ENCODE results near the gene CTBP2. TPM values are rescaled to one million over a fixed set of nuclear protein-coding genes. Genes with fewer than 3 reads are reported as not detected.

The CTBP2 gene
- total RNA-seq, 3 donors from 2014 or later (not counting 1 experiment from before 2014, with no cell fraction given), result 120 to 179 (median 124) TPM

DNA sequence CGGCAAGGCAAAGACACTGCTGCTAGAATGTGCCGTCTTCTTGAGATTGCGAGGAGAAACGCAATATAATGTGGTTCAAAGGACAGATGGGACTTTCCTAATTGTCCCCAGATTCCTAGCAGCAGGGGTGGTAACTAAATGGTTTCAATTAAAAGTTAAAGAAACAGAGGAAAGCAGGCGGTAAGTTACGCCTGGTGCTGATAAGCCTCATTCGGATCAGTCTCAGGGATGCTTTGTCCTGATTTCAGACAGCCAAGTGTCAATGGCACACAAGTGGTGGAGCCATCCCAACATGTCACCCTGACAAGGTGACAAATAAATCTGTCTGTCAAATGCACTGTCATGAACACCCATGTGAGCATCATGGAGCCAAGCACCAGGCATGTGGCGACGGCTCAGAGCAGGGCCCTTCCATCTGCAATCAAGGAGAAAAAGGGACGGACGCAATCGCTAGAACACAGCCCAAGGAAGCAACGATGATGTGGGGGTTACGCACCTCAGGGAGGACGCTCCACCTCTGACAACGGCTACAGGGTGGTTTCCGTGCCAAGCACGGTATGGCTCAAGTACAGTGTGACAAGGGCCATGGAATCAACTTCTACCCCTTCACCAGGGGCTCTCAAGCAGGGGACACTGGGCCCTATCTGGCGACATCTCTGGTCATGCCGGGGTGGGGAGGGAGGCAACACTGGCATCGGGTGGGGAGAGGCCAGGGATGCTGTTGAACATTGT is 66.2 kb downstream of the CTBP2 start:
- TF ChIP-seq, protein P1, sequence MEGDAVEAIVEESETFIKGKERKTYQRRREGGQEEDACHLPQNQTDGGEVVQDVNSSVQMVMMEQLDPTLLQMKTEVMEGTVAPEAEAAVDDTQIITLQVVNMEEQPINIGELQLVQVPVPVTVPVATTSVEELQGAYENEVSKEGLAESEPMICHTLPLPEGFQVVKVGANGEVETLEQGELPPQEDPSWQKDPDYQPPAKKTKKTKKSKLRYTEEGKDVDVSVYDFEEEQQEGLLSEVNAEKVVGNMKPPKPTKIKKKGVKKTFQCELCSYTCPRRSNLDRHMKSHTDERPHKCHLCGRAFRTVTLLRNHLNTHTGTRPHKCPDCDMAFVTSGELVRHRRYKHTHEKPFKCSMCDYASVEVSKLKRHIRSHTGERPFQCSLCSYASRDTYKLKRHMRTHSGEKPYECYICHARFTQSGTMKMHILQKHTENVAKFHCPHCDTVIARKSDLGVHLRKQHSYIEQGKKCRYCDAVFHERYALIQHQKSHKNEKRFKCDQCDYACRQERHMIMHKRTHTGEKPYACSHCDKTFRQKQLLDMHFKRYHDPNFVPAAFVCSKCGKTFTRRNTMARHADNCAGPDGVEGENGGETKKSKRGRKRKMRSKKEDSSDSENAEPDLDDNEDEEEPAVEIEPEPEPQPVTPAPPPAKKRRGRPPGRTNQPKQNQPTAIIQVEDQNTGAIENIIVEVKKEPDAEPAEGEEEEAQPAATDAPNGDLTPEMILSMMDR (IDR thresholded peaks at IDR 0.05), result no peak
- peaks cover 65% of the 10 kb centered on the region for H3K4me1 ChIP-seq (ENCODE audit: control insufficient read depth, insufficient read depth, low read length)
- Mint-ChIP-seq H3K4me3 (peak overlapping the region; percentile 53), H3K27ac (peak overlapping the region; percentile 85 to 91), H3K27me3 (ENCODE audit: low read depth in 2 of 2) (no peaks in the 10 kb centered on the region), H3K36me3 (no peaks in the 10 kb centered on the region), H3K9me3 (no peaks in the 10 kb centered on the region), H3K4me1 (peaks cover 94 to 95% of the 10 kb centered on the region in 2 donors)
- no peaks in the 10 kb centered on the region for H3K27me3 ChIP-seq (ENCODE audit: control insufficient read depth, insufficient read depth, low read length)
- intact Hi-C loops (cut with micrococcal nuclease), result no loop called here
- no peaks in the 10 kb centered on the region for H3K9me3 ChIP-seq (ENCODE audit: control insufficient read depth, insufficient read depth, low read length)
- 96% methylated on average over 21 of the region's 21 CpGs for WGBS (ENCODE audit: insufficient coverage)
- H3K27ac ChIP-seq (ENCODE audit: low read length), result no peak overlapping the region
- DNase-seq (no peak), ATAC-seq (no peak)
- H3K36me3 ChIP-seq (ENCODE audit: control insufficient read depth, insufficient read depth, low read length), result no peaks in the 10 kb centered on the region
- H3K4me3 ChIP-seq (ENCODE audit: low read length), result no peak overlapping the region

DNA sequence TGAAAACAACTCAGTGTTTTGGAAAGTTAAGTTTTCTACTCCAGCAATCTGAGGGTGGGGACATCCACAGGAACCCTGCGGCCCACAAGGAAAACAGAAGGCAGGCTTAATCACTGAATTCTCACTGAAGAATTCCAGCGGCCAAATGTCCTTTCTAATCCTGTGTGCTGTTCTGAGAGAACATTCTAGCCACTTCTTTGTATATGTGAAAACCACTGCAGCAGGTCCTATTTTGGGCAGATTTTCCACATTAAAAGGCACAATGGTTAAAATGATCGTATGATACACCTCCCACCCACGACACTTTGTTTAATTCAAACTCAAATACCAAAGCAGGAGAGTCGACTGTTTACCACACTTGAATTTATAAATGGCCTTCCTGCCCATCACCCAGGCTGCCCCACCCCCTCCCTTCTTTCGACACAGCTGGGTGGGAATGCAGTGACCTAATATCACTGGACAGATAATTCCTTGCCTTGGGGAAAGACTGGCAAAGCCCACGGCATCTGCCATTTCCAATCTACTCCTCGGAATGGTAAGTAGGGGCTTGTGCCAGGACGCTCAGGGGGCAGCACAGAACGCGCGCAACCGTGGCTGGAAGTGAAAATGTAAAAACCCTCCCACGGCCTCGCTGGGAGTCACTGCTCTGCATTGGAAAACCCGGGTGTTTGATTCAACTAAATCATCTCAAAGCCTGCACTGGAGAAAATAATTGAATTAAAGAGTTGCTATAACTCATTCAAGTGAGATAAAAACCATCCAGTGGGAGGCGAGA is 67.0 kb downstream of the CTBP2 start:
- H3K36me3 ChIP-seq (ENCODE audit: control insufficient read depth, insufficient read depth, low read length), result no peaks in the 10 kb centered on the region
- Mint-ChIP-seq H3K4me3 (peak overlapping the region; percentile 53), H3K36me3 (no peaks in the 10 kb centered on the region), H3K27ac (peak overlapping the region; percentile 85 to 91), H3K4me1 (peaks cover 94 to 96% of the 10 kb centered on the region in 2 donors), H3K27me3 (ENCODE audit: low read depth in 2 of 2) (no peaks in the 10 kb centered on the region), H3K9me3 (no peaks in the 10 kb centered on the region)
- ATAC-seq, result no peak
- WGBS (ENCODE audit: insufficient coverage), result 81% methylated on average over 17 of the region's 17 CpGs
- no peaks in the 10 kb centered on the region for H3K27me3 ChIP-seq (ENCODE audit: control insufficient read depth, insufficient read depth, low read length)
- H3K4me1 ChIP-seq (ENCODE audit: control insufficient read depth, insufficient read depth, low read length), result peaks cover 57% of the 10 kb centered on the region
- TF ChIP-seq, protein P1 (IDR thresholded peaks at IDR 0.05), result no peak
- no peak overlapping the region for H3K4me3 ChIP-seq (ENCODE audit: low read length)
- no peak overlapping the region for H3K27ac ChIP-seq (ENCODE audit: low read length)
- no peak for DNase-seq
- intact Hi-C loops (cut with micrococcal nuclease), result no loop called here
- no peaks in the 10 kb centered on the region for H3K9me3 ChIP-seq (ENCODE audit: control insufficient read depth, insufficient read depth, low read length)

GRCh38 chr10:125092564-125093031 is 67.8 kb downstream of the CTBP2 start:
- H3K4me3 Mint-ChIP-seq, result no peak overlapping the region
- no peak overlapping the region for H3K27ac ChIP-seq (ENCODE audit: low read length)
- H3K4me1 Mint-ChIP-seq, result peaks cover 94 to 96% of the 10 kb centered on the region in 2 donors

More at GRCh38 chr10:125092564-125093031, 67.8 kb downstream of the CTBP2 start:
- 86% methylated on average over 17 of the region's 17 CpGs for whole genome bisulfite sequencing (ENCODE audit: insufficient coverage)
- DNase-seq (no peak), ATAC-seq (no peak)
- Histone ChIP-seq H3K4me3 (ENCODE audit: low read length) (no peak overlapping the region), H3K36me3 (ENCODE audit: control insufficient read depth, insufficient read depth, low read length) (peaks cover under 1% of the 10 kb centered on the region), H3K27me3 (ENCODE audit: control insufficient read depth, insufficient read depth, low read length) (no peaks in the 10 kb centered on the region), H3K4me1 (ENCODE audit: control insufficient read depth, insufficient read depth, low read length) (peaks cover 51% of the 10 kb centered on the region), H3K9me3 (ENCODE audit: control insufficient read depth, insufficient read depth, low read length) (no peaks in the 10 kb centered on the region)
- intact Hi-C loops (cut with micrococcal nuclease), result no loop called here
- Mint-ChIP-seq H3K9me3 (no peaks in the 10 kb centered on the region), H3K36me3 (no peaks in the 10 kb centered on the region), H3K27ac (peak overlapping the region; percentile 85 to 91), H3K27me3 (ENCODE audit: low read depth in 2 of 2) (no peaks in the 10 kb centered on the region)
- TF ChIP-seq, protein P1 (IDR thresholded peaks at IDR 0.05), result no peak

All from natural killer cell (primary cell).